Measurements from ENCODE around the gene AKAP6. TPM values are rescaled to one million over a fixed set of nuclear protein-coding genes. Genes with fewer than 3 reads are reported as not detected.
A peak's percentile ranks its signal among the peaks of the same experiment; 100 is the strongest.

Gene AKAP6
- total RNA-seq, 4 donors from 2014 or later = 4.1 to 34.4 (median 15.3) TPM

DNA sequence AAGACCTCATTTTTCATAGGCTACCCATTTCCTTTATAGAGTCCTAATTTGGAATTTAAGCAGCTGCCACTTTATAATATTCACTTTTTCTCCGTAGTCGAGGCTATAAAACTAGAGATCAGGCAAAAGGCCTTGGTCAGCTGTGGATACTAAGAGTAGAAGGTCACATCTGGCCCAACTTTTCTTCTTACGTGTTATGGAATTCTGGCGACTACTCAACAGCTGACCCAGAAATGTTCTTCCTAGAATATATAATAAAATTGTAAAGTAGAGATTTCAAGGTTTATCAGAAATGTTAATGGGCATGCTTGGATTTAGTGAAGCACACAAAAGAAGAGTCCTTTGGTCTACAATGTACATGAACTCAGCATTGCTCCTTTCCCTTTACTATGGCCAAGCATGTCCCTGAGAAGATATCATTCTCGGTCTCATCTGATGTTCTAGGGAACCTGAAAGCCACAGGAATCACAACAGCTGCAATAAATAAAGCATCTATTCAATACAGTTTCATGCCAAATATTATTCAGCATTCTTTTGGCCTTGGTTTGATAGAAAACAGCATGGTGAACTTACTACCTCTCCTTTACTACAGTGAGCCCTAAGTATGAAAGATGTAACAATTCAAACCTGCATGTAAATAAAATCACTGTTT lies 348.2 kb downstream of the AKAP6 start:
- DNase-seq = no peak
- intact Hi-C loops (cut with DNase I; ENCODE audit: low total_unique reads) = no loop called here
- Histone ChIP-seq H3K9me3 (no peaks in the 10 kb centered on the region), H3K4me1 (no peaks in the 10 kb centered on the region), H3K4me3 (no peak overlapping the region), H3K27me3 (no peaks in the 10 kb centered on the region), H3K27ac (no peak overlapping the region), H3K36me3 (no peaks in the 10 kb centered on the region)
- TF ChIP-seq POLR2A (IDR thresholded peaks at IDR 0.05) = no peak
- TF ChIP-seq, protein P1, sequence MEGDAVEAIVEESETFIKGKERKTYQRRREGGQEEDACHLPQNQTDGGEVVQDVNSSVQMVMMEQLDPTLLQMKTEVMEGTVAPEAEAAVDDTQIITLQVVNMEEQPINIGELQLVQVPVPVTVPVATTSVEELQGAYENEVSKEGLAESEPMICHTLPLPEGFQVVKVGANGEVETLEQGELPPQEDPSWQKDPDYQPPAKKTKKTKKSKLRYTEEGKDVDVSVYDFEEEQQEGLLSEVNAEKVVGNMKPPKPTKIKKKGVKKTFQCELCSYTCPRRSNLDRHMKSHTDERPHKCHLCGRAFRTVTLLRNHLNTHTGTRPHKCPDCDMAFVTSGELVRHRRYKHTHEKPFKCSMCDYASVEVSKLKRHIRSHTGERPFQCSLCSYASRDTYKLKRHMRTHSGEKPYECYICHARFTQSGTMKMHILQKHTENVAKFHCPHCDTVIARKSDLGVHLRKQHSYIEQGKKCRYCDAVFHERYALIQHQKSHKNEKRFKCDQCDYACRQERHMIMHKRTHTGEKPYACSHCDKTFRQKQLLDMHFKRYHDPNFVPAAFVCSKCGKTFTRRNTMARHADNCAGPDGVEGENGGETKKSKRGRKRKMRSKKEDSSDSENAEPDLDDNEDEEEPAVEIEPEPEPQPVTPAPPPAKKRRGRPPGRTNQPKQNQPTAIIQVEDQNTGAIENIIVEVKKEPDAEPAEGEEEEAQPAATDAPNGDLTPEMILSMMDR (IDR thresholded peaks at IDR 0.05) = no peak

DNA sequence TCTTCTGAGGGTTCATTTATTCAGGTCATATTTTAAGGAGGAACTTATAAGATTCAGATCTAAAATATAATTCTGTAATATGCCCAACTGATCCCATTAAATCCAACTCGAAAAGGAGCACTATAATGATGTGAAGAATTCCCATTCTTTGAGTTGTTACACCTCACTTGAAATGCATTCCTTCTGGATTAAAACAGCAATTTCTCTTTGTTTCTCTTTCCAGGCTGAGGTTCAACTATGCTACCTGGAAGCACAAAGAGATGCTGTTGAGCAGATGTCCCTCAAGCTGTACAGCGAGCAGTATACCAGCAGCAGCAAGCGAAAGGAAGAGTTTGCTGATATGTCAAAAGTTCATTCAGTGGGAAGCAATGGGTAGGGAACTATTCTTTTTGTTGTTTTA lies 349.0 kb downstream of the AKAP6 start:
- H3K9me3 ChIP-seq = no peaks in the 10 kb centered on the region
- no peak overlapping the region for H3K4me3 ChIP-seq
- DNase-seq = no peak
- H3K4me1 ChIP-seq = no peaks in the 10 kb centered on the region
- intact Hi-C loops (cut with DNase I; ENCODE audit: low total_unique reads) = no loop called here
- H3K36me3 ChIP-seq = no peaks in the 10 kb centered on the region
- no peak for TF ChIP-seq POLR2A (IDR thresholded peaks at IDR 0.05)
- TF ChIP-seq, protein P1 (IDR thresholded peaks at IDR 0.05) = no peak
- H3K27ac ChIP-seq = no peak overlapping the region
- H3K27me3 ChIP-seq = no peaks in the 10 kb centered on the region

DNA sequence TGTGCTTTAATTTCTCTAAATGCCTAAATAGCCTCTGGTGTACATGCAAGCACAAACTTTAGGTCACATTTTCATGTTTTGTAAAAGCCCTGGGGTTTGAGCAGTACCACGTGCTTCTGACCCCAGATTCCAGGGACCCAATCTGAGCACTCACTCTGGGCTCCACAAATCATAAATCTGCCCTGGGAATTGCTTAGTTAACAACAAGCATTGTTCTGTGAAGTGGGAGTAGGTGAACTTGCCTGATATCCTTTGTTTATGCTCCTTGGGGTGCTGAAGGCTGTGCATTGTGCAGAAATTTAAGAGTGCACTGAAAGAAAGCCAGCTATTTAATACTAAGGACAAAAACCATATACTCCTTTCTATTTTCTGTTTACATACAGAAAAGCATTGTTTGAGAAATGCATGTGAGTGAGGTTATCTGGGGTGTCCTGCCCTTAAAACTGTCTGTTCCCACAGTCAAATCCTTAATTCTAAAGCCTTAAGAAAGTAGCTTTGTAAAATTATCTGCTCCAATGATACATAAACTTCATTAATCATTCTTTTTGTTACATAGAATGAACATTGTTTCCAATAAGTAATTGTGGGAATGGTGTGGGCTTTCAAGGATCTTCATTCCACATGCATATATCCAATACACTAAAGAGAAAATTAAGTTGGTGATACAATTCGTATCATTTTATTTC lies 351.0 kb downstream of the AKAP6 start:
- TF ChIP-seq POLR2A (IDR thresholded peaks at IDR 0.05) = no peak
- TF ChIP-seq, protein P1 (IDR thresholded peaks at IDR 0.05) = no peak
- Histone ChIP-seq H3K9me3 (no peaks in the 10 kb centered on the region), H3K27ac (no peak overlapping the region), H3K4me1 (no peaks in the 10 kb centered on the region), H3K4me3 (no peak overlapping the region), H3K36me3 (no peaks in the 10 kb centered on the region), H3K27me3 (no peaks in the 10 kb centered on the region)
- intact Hi-C loops (cut with DNase I; ENCODE audit: low total_unique reads) = no loop called here
- no peak for DNase-seq

DNA sequence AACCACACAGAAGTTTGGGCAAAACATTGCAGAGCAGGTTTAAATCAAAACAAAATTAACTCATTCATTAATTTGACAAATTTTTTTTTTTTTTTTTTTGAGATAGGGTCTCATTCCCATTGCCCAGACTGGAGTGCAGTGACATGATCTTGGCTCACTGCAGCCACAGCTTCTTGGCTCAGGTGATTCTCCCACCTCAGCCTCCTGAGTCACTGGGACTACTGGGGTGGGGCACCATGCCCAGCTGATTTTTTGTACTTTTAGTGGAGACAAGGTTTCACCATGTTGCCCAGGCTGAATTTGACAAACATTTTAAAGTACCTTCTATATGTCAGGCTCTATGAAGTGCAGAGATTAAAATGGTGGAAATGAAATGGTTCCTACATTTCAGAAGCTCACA lies 352.5 kb downstream of the AKAP6 start:
- Histone ChIP-seq H3K4me1 (no peaks in the 10 kb centered on the region), H3K36me3 (no peaks in the 10 kb centered on the region), H3K27me3 (no peaks in the 10 kb centered on the region), H3K27ac (no peak overlapping the region), H3K9me3 (no peaks in the 10 kb centered on the region), H3K4me3 (no peak overlapping the region)
- intact Hi-C loops (cut with DNase I; ENCODE audit: low total_unique reads) = no loop called here
- DNase-seq = no peak
- TF ChIP-seq, protein P1 (IDR thresholded peaks at IDR 0.05) = no peak
- no peak for TF ChIP-seq POLR2A (IDR thresholded peaks at IDR 0.05)

DNA sequence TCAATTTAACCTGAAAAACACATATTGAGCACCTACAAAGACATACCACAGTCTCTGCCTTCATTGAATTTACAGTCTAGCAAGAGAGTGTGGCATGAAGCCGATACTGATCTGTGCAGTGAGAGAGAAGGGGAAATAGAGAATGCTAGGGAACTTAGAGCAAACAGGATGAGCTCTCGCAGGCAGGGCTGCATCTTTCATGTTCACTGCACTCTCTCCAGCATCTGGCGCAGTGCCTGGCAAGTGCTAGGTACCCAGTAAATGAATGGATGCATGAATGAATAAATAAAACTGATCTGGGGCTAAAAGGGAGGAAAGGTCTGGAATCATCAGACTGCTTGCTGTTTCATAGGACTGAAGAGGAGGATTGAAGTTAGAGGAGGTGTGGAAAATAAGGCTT lies 353.1 kb downstream of the AKAP6 start:
- H3K27ac ChIP-seq = no peak overlapping the region
- no peak for TF ChIP-seq POLR2A (IDR thresholded peaks at IDR 0.05)
- TF ChIP-seq, protein P1 (IDR thresholded peaks at IDR 0.05) = no peak
- intact Hi-C loops (cut with DNase I; ENCODE audit: low total_unique reads) = no loop called here
- no peaks in the 10 kb centered on the region for H3K36me3 ChIP-seq
- H3K9me3 ChIP-seq = no peaks in the 10 kb centered on the region
- H3K27me3 ChIP-seq = no peaks in the 10 kb centered on the region
- no peak overlapping the region for H3K4me3 ChIP-seq
- no peaks in the 10 kb centered on the region for H3K4me1 ChIP-seq
- peak in 1 of 2 donors; percentile 16 for DNase-seq
